DOHH2 (cell line): ENCODE results near the gene MEP1A.
"Not testable (repeated sequence)": the region's sequence is repeated elsewhere in the genome, so short reads cannot be mapped to it uniquely, and the experiment has no call there.

ENCODE experiments used
- H3F3A ChIP-seq: fragments of 200-600 bp; sonication (generic), shearing (Covaris generic); 2 replicates; pipeline ENCODE4 v1.6.0; 2016; ENCODE audit warnings: antibody characterized with exemption, mild to moderate bottlenecking; ENCODE audit not compliant: control insufficient read depth, insufficient read depth
- H3K27ac ChIP-seq: fragments of 200-600 bp; sonication (generic); 2 replicates; pipeline ENCODE4 v1.5.1; 2014; ENCODE audit warnings: low read depth, mild to moderate bottlenecking, low read length, moderate library complexity
- H3K27me3 ChIP-seq: fragments of 200-600 bp; sonication (generic); 2 replicates; pipeline ENCODE4 v1.6.1; 2014; ENCODE audit warnings: mild to moderate bottlenecking, low read length, mixed read lengths; ENCODE audit not compliant: control insufficient read depth
- H3K36me3 ChIP-seq: fragments of 200-600 bp; sonication (generic); 2 replicates; pipeline ENCODE4 v1.6.1; 2014; ENCODE audit warnings: mild to moderate bottlenecking, low read length, moderate library complexity, mixed read lengths; ENCODE audit not compliant: control insufficient read depth
- H3K4me1 ChIP-seq: fragments of 200-600 bp; sonication (generic); 2 replicates; pipeline ENCODE4 v1.6.1; 2014; ENCODE audit warnings: mild to moderate bottlenecking, low read length, mixed read lengths; ENCODE audit not compliant: control insufficient read depth
- H3K4me2 ChIP-seq: fragments of 200-600 bp; sonication (generic); 2 replicates; pipeline ENCODE4 v1.6.0; 2014; ENCODE audit warnings: mild to moderate bottlenecking, low read length, moderate library complexity
- H3K4me3 ChIP-seq: fragments of 200-600 bp; sonication (generic); 2 replicates; pipeline ENCODE4 v1.5.1; 2014; ENCODE audit warnings: mild to moderate bottlenecking, low read length, mixed read lengths
- H3K79me2 ChIP-seq: fragments of 200-600 bp; sonication (generic); 2 replicates; pipeline ENCODE4 v1.6.1; 2014; ENCODE audit warnings: mild to moderate bottlenecking, low read length, mixed read lengths; ENCODE audit not compliant: control insufficient read depth
- H3K9me2 ChIP-seq: fragments of 200-600 bp; sonication (generic); replicated peaks from 2 replicates; pipeline ENCODE4 v1.6.1; 2014; ENCODE audit warnings: mild to moderate bottlenecking, low read length, mixed read lengths; ENCODE audit not compliant: control insufficient read depth
- H3K9me3 ChIP-seq: fragments of 200-600 bp; sonication (generic); 2 replicates; pipeline ENCODE4 v1.6.1; 2014; ENCODE audit warnings: antibody characterized with exemption, low read length, mixed read lengths; ENCODE audit not compliant: control insufficient read depth, insufficient read depth
- H4K20me1 ChIP-seq: fragments of 200-600 bp; sonication (generic); 2 replicates; pipeline ENCODE4 v1.6.0; 2014; ENCODE audit warnings: low read depth, mild to moderate bottlenecking, antibody characterized with exemption, low read length, moderate library complexity; ENCODE audit not compliant: control insufficient read depth, insufficient read depth
- EZH2phosphoT487 ChIP-seq: fragments of 200-600 bp; sonication (generic); IDR thresholded peaks from 2 replicates; pipeline ENCODE4 v1.6.1; 2017; ENCODE audit warnings: borderline replicate concordance, mild to moderate bottlenecking, antibody characterized with exemption, low read length, moderate library complexity, mixed read lengths
- TF ChIP-seq, protein P1 (sequence below): fragments of 200-600 bp; sonication (generic); IDR thresholded peaks from one replicate; pipeline ENCODE4 v1.5.1; 2014; ENCODE audit warnings: antibody characterized with exemption, mild to moderate bottlenecking, low read depth, low read length; ENCODE audit not compliant: poor library complexity, severe bottlenecking

The MEP1A gene

DNA sequence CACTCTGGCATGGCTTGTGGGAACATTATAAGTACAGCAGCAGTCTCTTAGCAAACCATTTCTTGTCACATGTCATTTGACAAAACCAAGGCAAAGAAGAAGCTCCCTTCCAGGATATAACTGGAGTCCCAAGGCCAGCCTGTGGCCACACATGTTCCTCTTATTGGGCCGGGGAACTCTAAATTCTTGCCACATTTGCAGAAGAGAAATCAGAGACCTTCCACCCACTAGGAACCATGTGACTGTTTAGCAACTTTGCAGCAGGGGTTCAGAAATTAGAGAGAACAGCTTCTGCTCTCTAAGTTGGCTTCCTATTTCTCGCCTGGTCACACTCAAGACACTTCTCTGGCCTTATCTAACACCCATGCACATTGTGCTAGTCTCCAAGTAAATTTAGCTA lies 20.4 kb upstream of the MEP1A start:
- H3F3A ChIP-seq = no peaks in the 10 kb centered on the region
- H3K4me3 ChIP-seq = no peak overlapping the region
- H3K4me1 ChIP-seq = no peaks in the 10 kb centered on the region
- no peaks in the 10 kb centered on the region for H3K79me2 ChIP-seq
- no peaks in the 10 kb centered on the region for H3K9me2 ChIP-seq
- H4K20me1 ChIP-seq = no peaks in the 10 kb centered on the region
- no peaks in the 10 kb centered on the region for H3K36me3 ChIP-seq
- H3K9me3 ChIP-seq = no peaks in the 10 kb centered on the region
- no peak overlapping the region for H3K4me2 ChIP-seq
- no peak for TF ChIP-seq EZH2phosphoT487
- TF ChIP-seq, protein P1, sequence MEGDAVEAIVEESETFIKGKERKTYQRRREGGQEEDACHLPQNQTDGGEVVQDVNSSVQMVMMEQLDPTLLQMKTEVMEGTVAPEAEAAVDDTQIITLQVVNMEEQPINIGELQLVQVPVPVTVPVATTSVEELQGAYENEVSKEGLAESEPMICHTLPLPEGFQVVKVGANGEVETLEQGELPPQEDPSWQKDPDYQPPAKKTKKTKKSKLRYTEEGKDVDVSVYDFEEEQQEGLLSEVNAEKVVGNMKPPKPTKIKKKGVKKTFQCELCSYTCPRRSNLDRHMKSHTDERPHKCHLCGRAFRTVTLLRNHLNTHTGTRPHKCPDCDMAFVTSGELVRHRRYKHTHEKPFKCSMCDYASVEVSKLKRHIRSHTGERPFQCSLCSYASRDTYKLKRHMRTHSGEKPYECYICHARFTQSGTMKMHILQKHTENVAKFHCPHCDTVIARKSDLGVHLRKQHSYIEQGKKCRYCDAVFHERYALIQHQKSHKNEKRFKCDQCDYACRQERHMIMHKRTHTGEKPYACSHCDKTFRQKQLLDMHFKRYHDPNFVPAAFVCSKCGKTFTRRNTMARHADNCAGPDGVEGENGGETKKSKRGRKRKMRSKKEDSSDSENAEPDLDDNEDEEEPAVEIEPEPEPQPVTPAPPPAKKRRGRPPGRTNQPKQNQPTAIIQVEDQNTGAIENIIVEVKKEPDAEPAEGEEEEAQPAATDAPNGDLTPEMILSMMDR = no peak
- no peaks in the 10 kb centered on the region for H3K27me3 ChIP-seq
- no peak overlapping the region for H3K27ac ChIP-seq

DNA sequence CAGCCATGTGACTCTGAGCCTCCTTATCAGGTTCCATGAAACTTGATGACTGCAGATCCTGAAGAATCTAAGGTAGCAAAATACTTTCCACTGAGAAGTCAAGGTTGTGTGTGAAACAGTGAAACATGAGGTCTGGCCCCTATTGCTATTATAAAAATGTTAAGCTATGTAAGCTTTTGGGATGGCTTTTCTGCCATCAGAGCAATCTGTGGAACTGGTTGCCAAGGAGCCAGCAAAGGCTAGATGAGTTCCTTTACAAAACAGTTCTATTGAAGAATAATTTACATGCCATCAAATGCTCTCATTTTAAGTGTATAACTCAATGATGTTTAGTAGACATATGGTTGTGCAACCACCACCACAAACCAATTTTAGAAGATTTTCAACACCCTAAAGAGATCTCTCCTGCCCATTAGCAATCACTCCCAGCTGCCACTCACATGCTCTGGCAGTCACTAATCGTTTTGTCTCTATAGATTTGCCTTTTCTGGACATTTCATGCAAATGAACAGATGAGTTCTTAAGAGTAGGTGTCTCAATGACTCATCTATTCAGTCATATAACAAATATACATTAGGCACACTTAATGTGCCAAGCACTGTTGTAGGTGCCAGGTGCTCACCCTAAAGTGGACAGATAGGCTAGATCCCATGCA lies 19.9 kb upstream of the MEP1A start:
- H3K79me2 ChIP-seq = no peaks in the 10 kb centered on the region

GRCh38 chr6:46774736-46775135 lies 18.5 kb upstream of the MEP1A start:
- not testable (repeated sequence) for H3K79me2 ChIP-seq, H4K20me1 ChIP-seq, H3F3A ChIP-seq, H3K9me3 ChIP-seq, H3K9me2 ChIP-seq, H3K4me3 ChIP-seq, H3K27ac ChIP-seq, H3K4me2 ChIP-seq, H3K36me3 ChIP-seq, H3K4me1 ChIP-seq, H3K27me3 ChIP-seq

More for the DNA sequence above, 19.9 kb upstream of the MEP1A start:
- no peaks in the 10 kb centered on the region for H3K4me1 ChIP-seq
- H3F3A ChIP-seq = no peaks in the 10 kb centered on the region
- no peaks in the 10 kb centered on the region for H3K27me3 ChIP-seq
- H4K20me1 ChIP-seq = no peaks in the 10 kb centered on the region
- no peaks in the 10 kb centered on the region for H3K36me3 ChIP-seq
- no peak overlapping the region for H3K4me2 ChIP-seq
- H3K4me3 ChIP-seq = no peak overlapping the region
- no peak overlapping the region for H3K27ac ChIP-seq
- no peaks in the 10 kb centered on the region for H3K9me3 ChIP-seq
- no peaks in the 10 kb centered on the region for H3K9me2 ChIP-seq
- TF ChIP-seq, protein P1 = no peak
- no peak for TF ChIP-seq EZH2phosphoT487

- TF ChIP-seq, protein P1 = no peak
- TF ChIP-seq EZH2phosphoT487 = no peak
- Histone ChIP-seq H4K20me1 (no peaks in the 10 kb centered on the region), H3K79me2 (no peaks in the 10 kb centered on the region), H3K4me2 (no peak overlapping the region), H3F3A (no peaks in the 10 kb centered on the region), H3K9me2 (no peaks in the 10 kb centered on the region), H3K27me3 (no peaks in the 10 kb centered on the region), H3K36me3 (no peaks in the 10 kb centered on the region), H3K9me3 (no peaks in the 10 kb centered on the region), H3K27ac (no peak overlapping the region), H3K4me3 (no peak overlapping the region), H3K4me1 (no peaks in the 10 kb centered on the region)
Measured at GRCh38 chr6:46776070-46776712, 17.0 kb upstream of the MEP1A start.
